Panc1 (cell line): Measurements from ENCODE around the gene CFAP299.

ENCODE experiments used
- CTCF ChIP-seq: fragments of 450-650 bp; IDR thresholded peaks from 2 replicates; pipeline ENCODE4 v1.5.1; 2017; ENCODE audit warnings: mild to moderate bottlenecking
- POLR2AphosphoS5 ChIP-seq: IDR thresholded peaks from 2 replicates; pipeline ENCODE4 v1.6.1; 2012; ENCODE audit warnings: mild to moderate bottlenecking, low read depth, low read length, moderate library complexity
- REST ChIP-seq, 2 experiments: IDR thresholded peaks; 2 replicates each; pipeline ENCODE4 v1.6.1; 2011 to 2012; ENCODE audit warnings: low read depth in 2 of 2, control low read depth in 1 of 2, low read length in 1 of 2, mild to moderate bottlenecking in 1 of 2, moderate library complexity in 1 of 2; ENCODE audit not compliant: insufficient read depth in 1 of 2

GRCh38 chr4:80424225-80424581, 88.7 kb downstream of the CFAP299 start:
- TF ChIP-seq CTCF (no peak), REST (IDR thresholded peaks at IDR 0.05; ENCODE audit: insufficient read depth in 1 of 2, low read depth in 2 of 2, low read length in 1 of 2) (no peak), POLR2AphosphoS5 (no peak)
